ENCODE data around the gene MCRIP1. TPM values are rescaled to one million over a fixed set of nuclear protein-coding genes. Genes with fewer than 3 reads are reported as not detected.

The MCRIP1 gene
- total and polyA plus RNA-seq, 10 of the 15 experiments (the other 5 are each of a cell fraction or from before 2014, with no cell fraction given), result 0.31 to 54.4 (median 30.8) TPM

DNA sequence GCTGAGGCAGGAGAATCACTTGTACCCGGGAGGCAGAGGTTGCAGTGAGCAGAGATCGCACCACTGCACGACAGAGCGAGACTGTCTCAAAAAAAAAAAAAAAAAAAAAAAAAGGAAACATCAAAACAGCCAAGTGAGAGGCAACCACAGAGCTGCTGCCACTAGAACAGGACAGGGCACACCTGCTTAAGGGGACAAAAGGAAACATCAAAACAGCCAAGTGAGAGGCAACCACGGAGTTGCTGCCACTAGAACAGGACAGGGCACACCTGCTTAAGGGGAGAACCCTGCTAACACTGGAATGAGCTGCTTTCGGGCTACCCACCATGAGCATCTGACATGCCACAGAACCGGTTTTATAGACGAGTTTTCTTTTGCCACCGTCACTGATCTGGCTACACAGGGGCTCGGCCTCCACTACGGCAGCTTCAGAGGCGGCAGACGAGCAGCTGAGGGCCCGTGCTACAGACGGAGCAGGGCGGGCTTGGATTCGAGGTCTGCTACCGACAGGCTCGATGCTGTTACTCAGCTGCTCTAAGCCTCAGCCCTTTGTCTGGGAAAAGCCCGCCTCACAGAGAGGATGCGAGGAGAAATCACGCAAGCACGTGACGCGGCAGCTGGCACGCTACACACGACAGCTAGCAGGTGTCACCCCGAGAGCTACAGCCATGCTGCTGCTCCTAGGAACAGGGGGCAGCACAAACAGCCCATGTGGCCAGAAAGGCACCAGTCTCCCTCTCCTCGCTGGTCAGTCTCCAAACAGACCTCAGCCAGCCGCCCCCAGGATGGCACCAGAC, 25.3 kb upstream of the MCRIP1 start (continued):
- TF ChIP-seq, protein P1, sequence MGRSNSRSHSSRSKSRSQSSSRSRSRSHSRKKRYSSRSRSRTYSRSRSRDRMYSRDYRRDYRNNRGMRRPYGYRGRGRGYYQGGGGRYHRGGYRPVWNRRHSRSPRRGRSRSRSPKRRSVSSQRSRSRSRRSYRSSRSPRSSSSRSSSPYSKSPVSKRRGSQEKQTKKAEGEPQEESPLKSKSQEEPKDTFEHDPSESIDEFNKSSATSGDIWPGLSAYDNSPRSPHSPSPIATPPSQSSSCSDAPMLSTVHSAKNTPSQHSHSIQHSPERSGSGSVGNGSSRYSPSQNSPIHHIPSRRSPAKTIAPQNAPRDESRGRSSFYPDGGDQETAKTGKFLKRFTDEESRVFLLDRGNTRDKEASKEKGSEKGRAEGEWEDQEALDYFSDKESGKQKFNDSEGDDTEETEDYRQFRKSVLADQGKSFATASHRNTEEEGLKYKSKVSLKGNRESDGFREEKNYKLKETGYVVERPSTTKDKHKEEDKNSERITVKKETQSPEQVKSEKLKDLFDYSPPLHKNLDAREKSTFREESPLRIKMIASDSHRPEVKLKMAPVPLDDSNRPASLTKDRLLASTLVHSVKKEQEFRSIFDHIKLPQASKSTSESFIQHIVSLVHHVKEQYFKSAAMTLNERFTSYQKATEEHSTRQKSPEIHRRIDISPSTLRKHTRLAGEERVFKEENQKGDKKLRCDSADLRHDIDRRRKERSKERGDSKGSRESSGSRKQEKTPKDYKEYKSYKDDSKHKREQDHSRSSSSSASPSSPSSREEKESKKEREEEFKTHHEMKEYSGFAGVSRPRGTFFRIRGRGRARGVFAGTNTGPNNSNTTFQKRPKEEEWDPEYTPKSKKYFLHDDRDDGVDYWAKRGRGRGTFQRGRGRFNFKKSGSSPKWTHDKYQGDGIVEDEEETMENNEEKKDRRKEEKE (IDR thresholded peaks at IDR 0.05), result no peak

DNA sequence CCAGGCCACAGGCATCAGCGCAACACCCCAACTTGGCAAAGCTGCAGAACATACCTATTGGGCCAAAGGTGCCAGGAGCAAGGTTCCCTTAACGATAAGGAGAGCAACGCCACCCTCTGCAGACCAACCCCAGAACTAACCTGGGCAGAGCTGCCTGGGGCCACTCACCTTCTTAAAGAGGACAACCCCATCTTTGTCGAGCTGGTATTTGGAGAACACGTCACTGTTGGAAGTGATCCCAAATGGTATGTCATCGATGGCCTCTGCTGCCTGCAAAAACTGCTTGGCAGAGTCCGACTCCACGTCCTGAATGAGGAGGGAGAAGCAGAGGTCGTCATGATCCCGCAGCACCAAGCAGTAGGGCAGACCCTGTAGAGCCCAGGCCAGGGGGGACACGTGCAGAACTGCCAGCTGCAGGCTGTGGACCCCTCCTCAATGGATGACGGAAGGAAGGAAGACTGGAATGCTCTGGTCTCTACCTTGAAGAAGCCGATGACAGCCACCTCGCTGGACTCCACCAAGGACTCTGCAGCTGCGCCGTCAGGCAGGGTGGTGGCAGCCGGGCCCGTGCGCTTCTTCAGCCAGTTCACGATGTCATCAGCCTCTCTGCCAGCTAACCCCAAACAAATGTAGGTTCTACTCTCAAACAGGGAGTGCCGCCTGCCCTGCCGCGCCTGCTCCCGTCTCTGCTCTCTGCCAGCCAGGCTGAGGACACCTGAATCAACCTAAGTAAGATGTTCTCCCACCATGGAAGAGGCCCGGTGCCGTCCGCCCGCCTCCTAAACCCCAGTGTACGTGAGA, 22.1 kb upstream of the MCRIP1 start:
- ATAC-seq, result peak; percentile 8; the same call in 2 of the 3 replicates
- Histone ChIP-seq H3K27me3 (replicated peaks in 1 of 2; ENCODE audit: control insufficient read depth in 2 of 2, insufficient read depth in 2 of 2, low read length in 1 of 2) (no peaks in the 10 kb centered on the region), H2AFZ (ENCODE audit: control insufficient read depth, low read depth, low read length) (no peak overlapping the region), H3K9ac (ENCODE audit: control insufficient read depth, insufficient read depth, low read length) (no peak overlapping the region), H3K4me3 (no peak overlapping the region), H3K27ac (ENCODE audit: control insufficient read depth, insufficient read depth) (no peak overlapping the region), H3K9me3 (replicated peaks; ENCODE audit: control insufficient read depth, insufficient read depth, low read length) (no peaks in the 10 kb centered on the region), H3K4me2 (ENCODE audit: control insufficient read depth, insufficient read depth) (0 out of 2 replicates have a peak overlapping the region, but pooled peaks have one; percentile 17), H4K20me1 (ENCODE audit: control insufficient read depth, insufficient read depth) (peaks cover 3% of the 10 kb centered on the region; the same call in 1 of the 2 replicates), H3K79me2 (ENCODE audit: control insufficient read depth, insufficient read depth, low read length) (peaks cover 34% of the 10 kb centered on the region), H3K36me3 (ENCODE audit: control insufficient read depth in 2 of 2, insufficient read depth in 2 of 2, low read length in 1 of 2) (peaks cover 28 to 42% of the 10 kb centered on the region in 2 experiments), H3K4me1 (ENCODE audit: control insufficient read depth, insufficient read depth, low read length) (peaks cover 18% of the 10 kb centered on the region)
- TF ChIP-seq IKZF1 (conservative IDR thresholded peaks at IDR 0.05), result no peak
- no peak for TF ChIP-seq ETV6 (conservative IDR thresholded peaks at IDR 0.05 in 1 of 2, IDR thresholded peaks at IDR 0.05 in 1 of 2; ENCODE audit: borderline replicate concordance in 1 of 2, low read depth in 1 of 2)
- TF ChIP-seq, protein P2, sequence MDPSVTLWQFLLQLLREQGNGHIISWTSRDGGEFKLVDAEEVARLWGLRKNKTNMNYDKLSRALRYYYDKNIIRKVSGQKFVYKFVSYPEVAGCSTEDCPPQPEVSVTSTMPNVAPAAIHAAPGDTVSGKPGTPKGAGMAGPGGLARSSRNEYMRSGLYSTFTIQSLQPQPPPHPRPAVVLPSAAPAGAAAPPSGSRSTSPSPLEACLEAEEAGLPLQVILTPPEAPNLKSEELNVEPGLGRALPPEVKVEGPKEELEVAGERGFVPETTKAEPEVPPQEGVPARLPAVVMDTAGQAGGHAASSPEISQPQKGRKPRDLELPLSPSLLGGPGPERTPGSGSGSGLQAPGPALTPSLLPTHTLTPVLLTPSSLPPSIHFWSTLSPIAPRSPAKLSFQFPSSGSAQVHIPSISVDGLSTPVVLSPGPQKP (IDR thresholded peaks at IDR 0.05; ENCODE audit: low read depth, low read length), result no peak
- peak; percentile 39; the same call in 1 of the 2 replicates for TF ChIP-seq POLR2A (IDR thresholded peaks at IDR 0.05; ENCODE audit: low read depth, low read length)
- TF ChIP-seq, protein P3, sequence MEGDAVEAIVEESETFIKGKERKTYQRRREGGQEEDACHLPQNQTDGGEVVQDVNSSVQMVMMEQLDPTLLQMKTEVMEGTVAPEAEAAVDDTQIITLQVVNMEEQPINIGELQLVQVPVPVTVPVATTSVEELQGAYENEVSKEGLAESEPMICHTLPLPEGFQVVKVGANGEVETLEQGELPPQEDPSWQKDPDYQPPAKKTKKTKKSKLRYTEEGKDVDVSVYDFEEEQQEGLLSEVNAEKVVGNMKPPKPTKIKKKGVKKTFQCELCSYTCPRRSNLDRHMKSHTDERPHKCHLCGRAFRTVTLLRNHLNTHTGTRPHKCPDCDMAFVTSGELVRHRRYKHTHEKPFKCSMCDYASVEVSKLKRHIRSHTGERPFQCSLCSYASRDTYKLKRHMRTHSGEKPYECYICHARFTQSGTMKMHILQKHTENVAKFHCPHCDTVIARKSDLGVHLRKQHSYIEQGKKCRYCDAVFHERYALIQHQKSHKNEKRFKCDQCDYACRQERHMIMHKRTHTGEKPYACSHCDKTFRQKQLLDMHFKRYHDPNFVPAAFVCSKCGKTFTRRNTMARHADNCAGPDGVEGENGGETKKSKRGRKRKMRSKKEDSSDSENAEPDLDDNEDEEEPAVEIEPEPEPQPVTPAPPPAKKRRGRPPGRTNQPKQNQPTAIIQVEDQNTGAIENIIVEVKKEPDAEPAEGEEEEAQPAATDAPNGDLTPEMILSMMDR (IDR thresholded peaks at IDR 0.05 in 2 of 3, conservative IDR thresholded peaks at IDR 0.05 in 1 of 3; ENCODE audit: control insufficient read depth in 2 of 3, extremely low read depth in 1 of 3, insufficient read depth in 1 of 3, low read depth in 3 of 3, low read length in 3 of 3), result 0 out of 6 replicates have a peak, but pooled peaks of 1 of the 3 experiments have one; percentile 2
- TF ChIP-seq POLR2AphosphoS2 (IDR thresholded peaks at IDR 0.05; ENCODE audit: low read depth, low read length), result 0 out of 2 replicates have a peak, but pooled peaks have one; percentile 36
- TF ChIP-seq, protein P4, sequence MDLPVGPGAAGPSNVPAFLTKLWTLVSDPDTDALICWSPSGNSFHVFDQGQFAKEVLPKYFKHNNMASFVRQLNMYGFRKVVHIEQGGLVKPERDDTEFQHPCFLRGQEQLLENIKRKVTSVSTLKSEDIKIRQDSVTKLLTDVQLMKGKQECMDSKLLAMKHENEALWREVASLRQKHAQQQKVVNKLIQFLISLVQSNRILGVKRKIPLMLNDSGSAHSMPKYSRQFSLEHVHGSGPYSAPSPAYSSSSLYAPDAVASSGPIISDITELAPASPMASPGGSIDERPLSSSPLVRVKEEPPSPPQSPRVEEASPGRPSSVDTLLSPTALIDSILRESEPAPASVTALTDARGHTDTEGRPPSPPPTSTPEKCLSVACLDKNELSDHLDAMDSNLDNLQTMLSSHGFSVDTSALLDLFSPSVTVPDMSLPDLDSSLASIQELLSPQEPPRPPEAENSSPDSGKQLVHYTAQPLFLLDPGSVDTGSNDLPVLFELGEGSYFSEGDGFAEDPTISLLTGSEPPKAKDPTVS (IDR thresholded peaks at IDR 0.05; ENCODE audit: low read depth, low read length), result no peak
- intact Hi-C loops (cut with micrococcal nuclease; ENCODE audit: unreplicated experiment), result no loop called here
- in situ Hi-C loops (cut with MboI), result no loop called here
- POLR2A ChIA-PET, result interaction anchor here (0.6 to 1.2 kb wide), 3 partner anchors 15 to 281 kb away, joined by 3 to 7 read pairs (median 6); no protein-coding TSS in a partner anchor
- SMC1A ChIA-PET (ENCODE audit: uncharacterized antibody, unreplicated experiment), result interaction anchor here (0.7 kb wide), 1 partner anchor 129 kb away, joined by 3 read pairs; no protein-coding TSS in a partner anchor
- RAD21 ChIA-PET (ENCODE audit: unreplicated experiment), result interaction anchor here (1.2 kb wide), 1 partner anchor 22 kb away, joined by 3 read pairs; the partner anchor contains the start of gene MCRIP1
- DNase-seq (ENCODE audit: low read depth, low spot score), result no peak
- CTCF ChIA-PET, result interaction anchor here (0.6 kb wide), 1 partner anchor 51 kb away, joined by 4 read pairs; no protein-coding TSS in a partner anchor
- WGBS (ENCODE audit: insufficient coverage, insufficient replicate concordance, low lambda C conversion rate, missing lambda C conversion rate), result 95% methylated on average over 29 of the region's 29 CpGs
- no TSS peak for BruUV-seq (replicated peaks)
- no peak for FAIRE-seq
